ENCODE measurements around the gene RANBP3L. TPM values are rescaled to one million over a fixed set of nuclear protein-coding genes. Genes with fewer than 3 reads are reported as not detected.
"Not testable (repeated sequence)": the region's sequence is repeated elsewhere in the genome, so short reads cannot be mapped to it uniquely, and the experiment has no call there.

RANBP3L gene
- total and polyA plus RNA-seq, 2 donors from 2014 or later, result 7.1 to 8.7 TPM

- Histone ChIP-seq H3K27me3 (ENCODE audit: control insufficient read depth, insufficient read depth, low read length) (no peaks in the 10 kb centered on the region), H3K9ac (ENCODE audit: low read length in 3 of 3) (no peak overlapping the region), H3K4me1 (ENCODE audit: control insufficient read depth in 2 of 3, insufficient read depth in 2 of 3, low read depth in 1 of 3, low read length in 3 of 3) (peaks cover 3 to 13% (median 4%) of the 10 kb centered on the region in 3 donors), H3K36me3 (ENCODE audit: control insufficient read depth in 2 of 3, insufficient read depth in 3 of 3, low read length in 3 of 3) (no peaks in the 10 kb centered on the region), H3K4me3 (ENCODE audit: low read length in 3 of 3) (no peak overlapping the region), H3K27ac (ENCODE audit: low read depth in 2 of 2, low read length in 2 of 2) (no peak overlapping the region), H3K9me3 (ENCODE audit: control insufficient read depth in 2 of 3, insufficient read depth in 1 of 3, low read length in 3 of 3) (no peaks in the 10 kb centered on the region)
- no peak for FAIRE-seq
- intact Hi-C loops (cut with DNase I), result no loop called here
- no peak for TF ChIP-seq CTCF (IDR thresholded peaks at IDR 0.05; ENCODE audit: borderline replicate concordance, extremely low read depth, insufficient read depth)
- no peak for DNase-seq
Observed at GRCh38 chr5:36297653-36298052, 4.0 kb downstream of the RANBP3L start.

- TF ChIP-seq CTCF (IDR thresholded peaks at IDR 0.05; ENCODE audit: borderline replicate concordance, extremely low read depth, insufficient read depth), result no peak
- Histone ChIP-seq H3K4me3 (ENCODE audit: low read length in 3 of 3) (no peak overlapping the region), H3K4me1 (ENCODE audit: control insufficient read depth in 2 of 3, insufficient read depth in 2 of 3, low read depth in 1 of 3, low read length in 3 of 3) (no peaks in the 10 kb centered on the region), H3K27me3 (ENCODE audit: control insufficient read depth, insufficient read depth, low read length) (no peaks in the 10 kb centered on the region), H3K9ac (ENCODE audit: low read length in 3 of 3) (no peak overlapping the region), H3K36me3 (ENCODE audit: control insufficient read depth in 2 of 3, insufficient read depth in 3 of 3, low read length in 3 of 3) (no peaks in the 10 kb centered on the region), H3K9me3 (ENCODE audit: control insufficient read depth in 2 of 3, insufficient read depth in 1 of 3, low read length in 3 of 3) (no peaks in the 10 kb centered on the region), H3K27ac (ENCODE audit: low read depth in 2 of 2, low read length in 2 of 2) (no peak overlapping the region)
- no peak for DNase-seq
- intact Hi-C loops (cut with DNase I), result no loop called here
- FAIRE-seq, result no peak
Observed at GRCh38 chr5:36285837-36286615, 15.7 kb downstream of the RANBP3L start.

- H3K9me3 ChIP-seq (ENCODE audit: control insufficient read depth in 2 of 3, insufficient read depth in 1 of 3, low read length in 3 of 3); intact Hi-C loops (cut with DNase I); H3K9ac ChIP-seq (ENCODE audit: low read length in 3 of 3); DNase-seq; H3K36me3 ChIP-seq (ENCODE audit: control insufficient read depth in 2 of 3, insufficient read depth in 3 of 3, low read length in 3 of 3); FAIRE-seq; H3K4me1 ChIP-seq (ENCODE audit: control insufficient read depth in 2 of 3, insufficient read depth in 2 of 3, low read depth in 1 of 3, low read length in 3 of 3); H3K27me3 ChIP-seq (ENCODE audit: control insufficient read depth, insufficient read depth, low read length); H3K4me3 ChIP-seq (ENCODE audit: low read length in 3 of 3): not testable (repeated sequence)
- peak overlapping the region in 1 of 2 donors; percentile 13 for H3K27ac ChIP-seq (ENCODE audit: low read depth in 2 of 2, low read length in 2 of 2)
Observed at GRCh38 chr5:36283775-36284174, 17.9 kb downstream of the RANBP3L start.

GRCh38 chr5:36281626-36282025, 20.1 kb downstream of the RANBP3L start:
- no peak for TF ChIP-seq CTCF (IDR thresholded peaks at IDR 0.05; ENCODE audit: borderline replicate concordance, extremely low read depth, insufficient read depth)

More at GRCh38 chr5:36281626-36282025, 20.1 kb downstream of the RANBP3L start:
- peaks cover 0 to 10% (median 0%) of the 10 kb centered on the region in 3 donors for H3K4me1 ChIP-seq (ENCODE audit: control insufficient read depth in 2 of 3, insufficient read depth in 2 of 3, low read depth in 1 of 3, low read length in 3 of 3)
- no peak overlapping the region for H3K27ac ChIP-seq (ENCODE audit: low read depth in 2 of 2, low read length in 2 of 2)
- H3K9ac ChIP-seq (ENCODE audit: low read length in 3 of 3), result no peak overlapping the region
- H3K9me3 ChIP-seq (ENCODE audit: control insufficient read depth in 2 of 3, insufficient read depth in 1 of 3, low read length in 3 of 3), result no peaks in the 10 kb centered on the region
- no peak overlapping the region for H3K4me3 ChIP-seq (ENCODE audit: low read length in 3 of 3)
- intact Hi-C loops (cut with DNase I), result no loop called here
- H3K36me3 ChIP-seq (ENCODE audit: control insufficient read depth in 2 of 3, insufficient read depth in 3 of 3, low read length in 3 of 3), result no peaks in the 10 kb centered on the region
- no peaks in the 10 kb centered on the region for H3K27me3 ChIP-seq (ENCODE audit: control insufficient read depth, insufficient read depth, low read length)
- no peak for DNase-seq
- FAIRE-seq, result no peak

Data from kidney (tissue), 14 donors.